A549 (cell line): ENCODE measurements around the gene KRT36. TPM values are rescaled to one million over a fixed set of nuclear protein-coding genes. Genes with fewer than 3 reads are reported as not detected.

Experiments
- ATAC-seq, 2 experiments: fragments of 200-7000 bp in 1 of 2; fragments of >200 bp in 1 of 2; cut with Nextera tagmentation in 1 of 2; cut with Tn5 transposase in 1 of 2; 3 replicates each; pipeline versions ENCODE4 v1.8.0 to v1.9.1; 2018 to 2020; ENCODE audit warnings: mild to moderate bottlenecking in 1 of 2, moderate library complexity in 1 of 2
- CTCF ChIA-PET: fragments of 300-600 bp; sonication (Branson Sonifier 250); formaldehyde crosslinking; extraction: SDS; loops from one replicate; lab custom pipeline; 2021; ENCODE audit warnings: antibody characterized with exemption, inconsistent platforms; lab: Yijun Ruan, JAX
- POLR2A ChIA-PET: fragments of 350-600 bp; formaldehyde crosslinking; extraction: SDS; loops from one replicate; lab custom pipeline; 2021; ENCODE audit warnings: antibody characterized with exemption, inconsistent platforms; lab: Yijun Ruan, JAX
- DNase-seq, 2 experiments: peaks; one replicate each; pipeline versions ENCODE4 v3.0.0 to v3.0.0-alpha.2; 2011 to 2016; ENCODE audit warnings: low read depth in 1 of 2, low spot score in 1 of 2
- FAIRE-seq: peaks from 2 replicates; lab custom pipeline; 2011; peaks lifted over from hg19 to GRCh38; lab: Jason Lieb, UNC
- H3K27ac ChIP-seq, 2 experiments: fragments of >200 bp; sonication (Bioruptor Twin); formaldehyde crosslinking; 3 replicates each; pipeline ENCODE4 v1.5.1; 2016 to 2017
- H3K4me1 ChIP-seq: fragments of >200 bp; sonication (Bioruptor Twin); formaldehyde crosslinking; 3 replicates; pipeline ENCODE4 v1.6.1; 2016
- H3K4me2 ChIP-seq: fragments of >200 bp; sonication (Bioruptor Twin); formaldehyde crosslinking; 3 replicates; pipeline ENCODE4 v1.6.1; 2016
- H3K4me3 ChIP-seq: fragments of >200 bp; sonication (Bioruptor Twin); formaldehyde crosslinking; 3 replicates; pipeline ENCODE4 v1.5.1; 2016
- H3K9me3 ChIP-seq: fragments of >200 bp; sonication (Bioruptor Twin); formaldehyde crosslinking; 3 replicates; pipeline ENCODE4 v1.6.1; 2016
- BCL3 ChIP-seq: fragments of >200 bp; sonication (Bioruptor Twin); formaldehyde crosslinking; IDR thresholded peaks from 3 replicates; pipeline ENCODE4 v1.6.1; 2016
- CBX8 ChIP-seq: fragments of 200-600 bp; sonication (generic); IDR thresholded peaks from 2 replicates; pipeline ENCODE4 v1.6.1; 2016
- CHD2 ChIP-seq: fragments of 150-350 bp; IDR thresholded peaks from 2 replicates; pipeline ENCODE4 v1.6.1; 2014; ENCODE audit warnings: low read length; ENCODE audit not compliant: partially characterized antibody
- CTCF ChIP-seq: fragments of >200 bp; sonication (Bioruptor Twin); formaldehyde crosslinking; IDR thresholded peaks from 3 replicates; pipeline ENCODE4 v1.5.1; 2016
- GATA3 ChIP-seq: IDR thresholded peaks from 2 replicates; pipeline ENCODE4 v1.6.1; 2012; ENCODE audit warnings: borderline replicate concordance
- HMGXB4 ChIP-seq: fragments of 250-450 bp; sonication (Bioruptor Pico); IDR thresholded peaks from 2 replicates; pipeline ENCODE4 v1.5.0; 2021; ENCODE audit warnings: mild to moderate bottlenecking, moderate library complexity, borderline replicate concordance
- HOXB13 ChIP-seq: fragments of 250-450 bp; sonication (Bioruptor Pico); IDR thresholded peaks from 2 replicates; pipeline ENCODE4 v1.5.0; 2020; ENCODE audit warnings: low read depth, mild to moderate bottlenecking, moderate library complexity
- MAX ChIP-seq: IDR thresholded peaks from 2 replicates; pipeline ENCODE4 v1.6.1; 2012
- MYC ChIP-seq: IDR thresholded peaks from 2 replicates; pipeline ENCODE4 v1.6.1; 2012; ENCODE audit warnings: mild to moderate bottlenecking, inconsistent platforms, low read length, improper control_type of control experiment, borderline replicate concordance
- POLR2AphosphoS2 ChIP-seq: conservative IDR thresholded peaks from 2 replicates; pipeline ENCODE4 v1.6.1; 2012; ENCODE audit warnings: low read length, improper control_type of control experiment, inconsistent platforms
- RAD21 ChIP-seq, 2 experiments: fragments of >200 bp in 1 of 2; sonication (Bioruptor Twin) in 1 of 2; formaldehyde crosslinking in 1 of 2; IDR thresholded peaks in 1 of 2; conservative IDR thresholded peaks in 1 of 2; 2 replicates in 1 of 2; 3 replicates in 1 of 2; pipeline ENCODE4 v1.6.1; 2012 to 2018; ENCODE audit warnings: inconsistent platforms in 1 of 2
- RNF2 ChIP-seq: fragments of 200-600 bp; sonication (generic); IDR thresholded peaks from 2 replicates; pipeline ENCODE4 v1.6.1; 2016; ENCODE audit warnings: low read depth, mild to moderate bottlenecking, antibody characterized with exemption, moderate library complexity, borderline replicate concordance
- SMC3 ChIP-seq: fragments of >200 bp; sonication (Bioruptor Twin); formaldehyde crosslinking; IDR thresholded peaks from 3 replicates; pipeline ENCODE4 v1.6.1; 2018; ENCODE audit warnings: inconsistent platforms
- TP53 ChIP-seq: fragments of 250-450 bp; sonication (Bioruptor Pico); IDR thresholded peaks from 2 replicates; pipeline ENCODE4 v1.5.0; 2021; ENCODE audit warnings: mild to moderate bottlenecking, moderate library complexity
- WGBS: methylation state at CpG from one replicate; pipeline ENCODE4 v1.1.6; 2017; ENCODE audit errors: missing lambda C conversion rate; 5-methylcytosine and 5-hydroxymethylcytosine counted together
- polyA plus RNA-seq, 4 experiments: library from polyadenylated mRNA; depleted of rRNA in 3 of 4; stranded (reverse); fragments of >200 nt; fragmentation: RNase III in 1 of 4; extraction: RNeasy Plus Mini Kit Qiagen cat#74134 plus additional on column Dnase treatment in 1 of 4; gene quantifications; 2 replicates in 3 of 4; 3 replicates in 1 of 4; pipeline ENCODE4 v1.2.3, GENCODE V29; 2011 to 2017

KRT36 gene
- polyA plus RNA-seq, 2 of the 4 experiments (the other 2 are of a cell fraction): not detected

- TF ChIP-seq SMC3 (peak; percentile 52), CTCF (peak; percentile 45), BCL3 (no peak), HOXB13 (no peak), CHD2 (no peak), RAD21 (conservative IDR thresholded peaks at IDR 0.05 in 1 of 2, IDR thresholded peaks at IDR 0.05 in 1 of 2) (peak; percentile 29 to 49; a peak in 2 of 5 replicates), RNF2 (no peak)
- H3K4me2 ChIP-seq: no peak overlapping the region
- ChIA-PET CTCF (interaction anchor here (0.6 to 13.1 kb wide), 13 partner anchors 9 to 179 kb away, joined by 3 to 119 read pairs (median 3); partner anchors contain the start of gene KRT32), POLR2A (no interaction called here)
- peak in 1 of 2 experiments; percentile 48 for DNase-seq
- no peaks in the 10 kb centered on the region for H3K4me1 ChIP-seq
- WGBS: 74% methylated on average over 29 of the region's 29 CpGs
- FAIRE-seq: no peak
- peak in 1 of 2 experiments; percentile 78; a peak in 4 of 6 replicates for ATAC-seq
- no peaks in the 10 kb centered on the region for H3K9me3 ChIP-seq
- H3K4me3 ChIP-seq: no peak overlapping the region
- no peak overlapping the region for H3K27ac ChIP-seq
These were observed 2.7 kb downstream of the KRT36 start for GRCh38 chr17:41486809-41487530.

- no peak for DNase-seq
- no peak for FAIRE-seq
- H3K4me1 ChIP-seq: no peaks in the 10 kb centered on the region
- H3K9me3 ChIP-seq: no peaks in the 10 kb centered on the region
- ChIA-PET CTCF (interaction anchor here (0.8 to 13.1 kb wide), 9 partner anchors 10 to 179 kb away, joined by 3 to 119 read pairs (median 3); partner anchors contain the start of gene KRT32), POLR2A (no interaction called here)
- no peak overlapping the region for H3K27ac ChIP-seq
- ATAC-seq: no peak
- H3K4me2 ChIP-seq: no peak overlapping the region
- WGBS: 71% methylated on average over 13 of the region's 13 CpGs
- no peak overlapping the region for H3K4me3 ChIP-seq
- TF ChIP-seq MYC: no peak
- TF ChIP-seq HMGXB4 (CRISPR knock-in tag): no peak
- TF ChIP-seq BCL3: no peak
- no peak for TF ChIP-seq MAX
- TF ChIP-seq CBX8: no peak
- TF ChIP-seq GATA3: no peak
- no peak for TF ChIP-seq CTCF
- no peak for TF ChIP-seq TP53 (CRISPR knock-in tag)
- no peak for TF ChIP-seq POLR2AphosphoS2
These were observed 3.4 kb downstream of the KRT36 start for GRCh38 chr17:41486316-41486715.
